ENCODE results near the gene CFD. TPM values are rescaled to one million over a fixed set of nuclear protein-coding genes. Genes with fewer than 3 reads are reported as not detected.

CFD gene
- total RNA-seq, 1 experiment from 2014 or later, result 1.7 TPM

DNA sequence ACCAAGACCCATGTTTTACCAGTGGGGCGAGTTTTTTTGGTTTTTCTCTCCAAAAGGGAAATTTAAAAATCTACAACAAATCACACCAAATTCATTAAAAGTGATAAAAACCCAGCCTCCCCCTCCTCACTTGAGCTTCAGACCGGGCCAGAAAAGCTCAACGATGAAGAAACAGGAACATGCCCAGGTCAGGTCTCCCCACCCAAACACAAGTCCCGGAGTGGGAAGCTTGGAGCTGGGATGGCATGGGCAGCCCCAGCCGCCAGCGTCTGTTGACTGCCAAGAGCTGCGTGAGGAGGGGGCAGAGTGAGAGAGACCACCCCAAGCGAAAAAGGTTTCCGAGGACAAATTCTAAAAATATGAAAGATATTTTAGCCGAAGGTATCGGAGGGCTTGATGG is 37.5 kb downstream of the CFD start (continued):
- TF ChIP-seq FOXP1 (CRISPR knock-in tag; IDR thresholded peaks at IDR 0.05; ENCODE audit: borderline replicate concordance) (no peak), SOX15 (CRISPR knock-in tag; IDR thresholded peaks at IDR 0.05) (no peak), FOXJ3 (CRISPR knock-in tag; IDR thresholded peaks at IDR 0.05; ENCODE audit: borderline replicate concordance) (no peak), OVOL2 (CRISPR knock-in tag; IDR thresholded peaks at IDR 0.05; ENCODE audit: borderline replicate concordance) (no peak), GABPB1 (CRISPR knock-in tag; IDR thresholded peaks at IDR 0.05) (no peak)
- TF ChIP-seq, protein P1, sequence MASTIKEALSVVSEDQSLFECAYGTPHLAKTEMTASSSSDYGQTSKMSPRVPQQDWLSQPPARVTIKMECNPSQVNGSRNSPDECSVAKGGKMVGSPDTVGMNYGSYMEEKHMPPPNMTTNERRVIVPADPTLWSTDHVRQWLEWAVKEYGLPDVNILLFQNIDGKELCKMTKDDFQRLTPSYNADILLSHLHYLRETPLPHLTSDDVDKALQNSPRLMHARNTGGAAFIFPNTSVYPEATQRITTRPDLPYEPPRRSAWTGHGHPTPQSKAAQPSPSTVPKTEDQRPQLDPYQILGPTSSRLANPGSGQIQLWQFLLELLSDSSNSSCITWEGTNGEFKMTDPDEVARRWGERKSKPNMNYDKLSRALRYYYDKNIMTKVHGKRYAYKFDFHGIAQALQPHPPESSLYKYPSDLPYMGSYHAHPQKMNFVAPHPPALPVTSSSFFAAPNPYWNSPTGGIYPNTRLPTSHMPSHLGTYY (CRISPR knock-in tag; IDR thresholded peaks at IDR 0.05), result no peak
- TF ChIP-seq, protein P2, sequence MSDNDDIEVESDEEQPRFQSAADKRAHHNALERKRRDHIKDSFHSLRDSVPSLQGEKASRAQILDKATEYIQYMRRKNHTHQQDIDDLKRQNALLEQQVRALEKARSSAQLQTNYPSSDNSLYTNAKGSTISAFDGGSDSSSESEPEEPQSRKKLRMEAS (CRISPR knock-in tag; IDR thresholded peaks at IDR 0.05), result no peak
- TF ChIP-seq, protein P3, sequence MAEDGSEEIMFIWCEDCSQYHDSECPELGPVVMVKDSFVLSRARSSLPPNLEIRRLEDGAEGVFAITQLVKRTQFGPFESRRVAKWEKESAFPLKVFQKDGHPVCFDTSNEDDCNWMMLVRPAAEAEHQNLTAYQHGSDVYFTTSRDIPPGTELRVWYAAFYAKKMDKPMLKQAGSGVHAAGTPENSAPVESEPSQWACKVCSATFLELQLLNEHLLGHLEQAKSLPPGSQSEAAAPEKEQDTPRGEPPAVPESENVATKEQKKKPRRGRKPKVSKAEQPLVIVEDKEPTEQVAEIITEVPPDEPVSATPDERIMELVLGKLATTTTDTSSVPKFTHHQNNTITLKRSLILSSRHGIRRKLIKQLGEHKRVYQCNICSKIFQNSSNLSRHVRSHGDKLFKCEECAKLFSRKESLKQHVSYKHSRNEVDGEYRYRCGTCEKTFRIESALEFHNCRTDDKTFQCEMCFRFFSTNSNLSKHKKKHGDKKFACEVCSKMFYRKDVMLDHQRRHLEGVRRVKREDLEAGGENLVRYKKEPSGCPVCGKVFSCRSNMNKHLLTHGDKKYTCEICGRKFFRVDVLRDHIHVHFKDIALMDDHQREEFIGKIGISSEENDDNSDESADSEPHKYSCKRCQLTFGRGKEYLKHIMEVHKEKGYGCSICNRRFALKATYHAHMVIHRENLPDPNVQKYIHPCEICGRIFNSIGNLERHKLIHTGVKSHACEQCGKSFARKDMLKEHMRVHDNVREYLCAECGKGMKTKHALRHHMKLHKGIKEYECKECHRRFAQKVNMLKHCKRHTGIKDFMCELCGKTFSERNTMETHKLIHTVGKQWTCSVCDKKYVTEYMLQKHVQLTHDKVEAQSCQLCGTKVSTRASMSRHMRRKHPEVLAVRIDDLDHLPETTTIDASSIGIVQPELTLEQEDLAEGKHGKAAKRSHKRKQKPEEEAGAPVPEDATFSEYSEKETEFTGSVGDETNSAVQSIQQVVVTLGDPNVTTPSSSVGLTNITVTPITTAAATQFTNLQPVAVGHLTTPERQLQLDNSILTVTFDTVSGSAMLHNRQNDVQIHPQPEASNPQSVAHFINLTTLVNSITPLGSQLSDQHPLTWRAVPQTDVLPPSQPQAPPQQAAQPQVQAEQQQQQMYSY (CRISPR knock-in tag; IDR thresholded peaks at IDR 0.05), result no peak
- TF ChIP-seq, protein P4, sequence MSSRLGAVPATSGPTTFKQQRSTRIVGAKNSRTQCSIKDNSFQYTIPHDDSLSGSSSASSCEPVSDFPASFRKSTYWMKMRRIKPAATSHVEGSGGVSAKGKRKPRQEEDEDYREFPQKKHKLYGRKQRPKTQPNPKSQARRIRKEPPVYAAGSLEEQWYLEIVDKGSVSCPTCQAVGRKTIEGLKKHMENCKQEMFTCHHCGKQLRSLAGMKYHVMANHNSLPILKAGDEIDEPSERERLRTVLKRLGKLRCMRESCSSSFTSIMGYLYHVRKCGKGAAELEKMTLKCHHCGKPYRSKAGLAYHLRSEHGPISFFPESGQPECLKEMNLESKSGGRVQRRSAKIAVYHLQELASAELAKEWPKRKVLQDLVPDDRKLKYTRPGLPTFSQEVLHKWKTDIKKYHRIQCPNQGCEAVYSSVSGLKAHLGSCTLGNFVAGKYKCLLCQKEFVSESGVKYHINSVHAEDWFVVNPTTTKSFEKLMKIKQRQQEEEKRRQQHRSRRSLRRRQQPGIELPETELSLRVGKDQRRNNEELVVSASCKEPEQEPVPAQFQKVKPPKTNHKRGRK (CRISPR knock-in tag; IDR thresholded peaks at IDR 0.05; ENCODE audit: borderline replicate concordance), result no peak
- TF ChIP-seq, protein P5, sequence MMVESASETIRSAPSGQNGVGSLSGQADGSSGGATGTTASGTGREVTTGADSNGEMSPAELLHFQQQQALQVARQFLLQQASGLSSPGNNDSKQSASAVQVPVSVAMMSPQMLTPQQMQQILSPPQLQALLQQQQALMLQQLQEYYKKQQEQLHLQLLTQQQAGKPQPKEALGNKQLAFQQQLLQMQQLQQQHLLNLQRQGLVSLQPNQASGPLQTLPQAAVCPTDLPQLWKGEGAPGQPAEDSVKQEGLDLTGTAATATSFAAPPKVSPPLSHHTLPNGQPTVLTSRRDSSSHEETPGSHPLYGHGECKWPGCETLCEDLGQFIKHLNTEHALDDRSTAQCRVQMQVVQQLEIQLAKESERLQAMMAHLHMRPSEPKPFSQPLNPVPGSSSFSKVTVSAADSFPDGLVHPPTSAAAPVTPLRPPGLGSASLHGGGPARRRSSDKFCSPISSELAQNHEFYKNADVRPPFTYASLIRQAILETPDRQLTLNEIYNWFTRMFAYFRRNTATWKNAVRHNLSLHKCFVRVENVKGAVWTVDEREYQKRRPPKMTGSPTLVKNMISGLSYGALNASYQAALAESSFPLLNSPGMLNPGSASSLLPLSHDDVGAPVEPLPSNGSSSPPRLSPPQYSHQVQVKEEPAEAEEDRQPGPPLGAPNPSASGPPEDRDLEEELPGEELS (CRISPR knock-in tag; IDR thresholded peaks at IDR 0.05), result no peak

DNA sequence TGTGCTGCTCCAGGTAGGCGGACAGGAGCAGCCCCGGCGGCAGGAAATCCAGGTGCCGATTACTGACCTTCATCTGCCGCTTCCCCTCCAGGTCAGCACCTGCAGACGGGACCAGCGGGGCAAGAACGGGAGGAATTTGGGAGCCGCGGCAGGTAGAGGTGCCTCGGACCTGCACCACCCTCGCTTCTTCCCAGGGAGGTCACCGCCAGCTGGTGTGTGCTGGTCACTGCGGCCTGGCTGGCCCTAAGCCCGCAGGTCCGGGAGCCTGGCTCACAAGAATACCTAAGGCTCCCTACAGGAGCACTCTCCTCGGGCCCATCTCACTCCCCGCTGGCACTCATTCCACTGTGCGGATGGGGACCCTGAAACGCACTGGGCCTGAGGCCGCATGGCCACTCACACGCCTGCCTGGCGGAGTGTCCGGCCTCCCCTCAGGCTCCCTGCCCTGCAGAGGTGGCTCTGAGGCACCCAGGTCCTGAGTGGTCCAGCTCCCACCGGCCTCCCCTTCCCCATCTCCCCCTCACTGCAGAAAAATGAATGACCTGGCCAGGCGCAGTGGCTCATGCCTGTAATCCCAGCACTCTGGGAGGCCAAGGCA is 38.1 kb downstream of the CFD start:
- POLR2A ChIA-PET, result no interaction called here
- DNase-seq (ENCODE audit: low spot score) (peak; percentile 66), ATAC-seq (peak; percentile 20)
- H3K27me3 Mint-ChIP-seq (ENCODE audit: low read depth), result peaks cover 3% of the 10 kb centered on the region; the same call in 1 of the 2 replicates
- H3K4me3 Mint-ChIP-seq, result no peak overlapping the region
- CTCF ChIA-PET, result interaction anchor here (1.2 to 1.4 kb wide), 2 partner anchors 20 to 25 kb away, joined by 3 to 7 read pairs; no protein-coding TSS in a partner anchor
- H3K36me3 Mint-ChIP-seq, result 0 out of 2 replicates have a peak, but pooled peaks cover 3% of the 10 kb centered on the region
- TF ChIP-seq, protein P6, sequence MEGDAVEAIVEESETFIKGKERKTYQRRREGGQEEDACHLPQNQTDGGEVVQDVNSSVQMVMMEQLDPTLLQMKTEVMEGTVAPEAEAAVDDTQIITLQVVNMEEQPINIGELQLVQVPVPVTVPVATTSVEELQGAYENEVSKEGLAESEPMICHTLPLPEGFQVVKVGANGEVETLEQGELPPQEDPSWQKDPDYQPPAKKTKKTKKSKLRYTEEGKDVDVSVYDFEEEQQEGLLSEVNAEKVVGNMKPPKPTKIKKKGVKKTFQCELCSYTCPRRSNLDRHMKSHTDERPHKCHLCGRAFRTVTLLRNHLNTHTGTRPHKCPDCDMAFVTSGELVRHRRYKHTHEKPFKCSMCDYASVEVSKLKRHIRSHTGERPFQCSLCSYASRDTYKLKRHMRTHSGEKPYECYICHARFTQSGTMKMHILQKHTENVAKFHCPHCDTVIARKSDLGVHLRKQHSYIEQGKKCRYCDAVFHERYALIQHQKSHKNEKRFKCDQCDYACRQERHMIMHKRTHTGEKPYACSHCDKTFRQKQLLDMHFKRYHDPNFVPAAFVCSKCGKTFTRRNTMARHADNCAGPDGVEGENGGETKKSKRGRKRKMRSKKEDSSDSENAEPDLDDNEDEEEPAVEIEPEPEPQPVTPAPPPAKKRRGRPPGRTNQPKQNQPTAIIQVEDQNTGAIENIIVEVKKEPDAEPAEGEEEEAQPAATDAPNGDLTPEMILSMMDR (IDR thresholded peaks at IDR 0.05), result peak; percentile 23; the same call in 1 of the 2 replicates
- TF ChIP-seq ZNF121 (CRISPR knock-in tag; IDR thresholded peaks at IDR 0.05) (no peak), TEAD4 (CRISPR knock-in tag; IDR thresholded peaks at IDR 0.05) (no peak), FOXK1 (CRISPR knock-in tag; IDR thresholded peaks at IDR 0.05) (no peak), RORB (CRISPR knock-in tag; IDR thresholded peaks at IDR 0.05) (no peak), MYBL2 (CRISPR knock-in tag; IDR thresholded peaks at IDR 0.05) (no peak), SMAD3 (CRISPR knock-in tag; IDR thresholded peaks at IDR 0.05; ENCODE audit: borderline replicate concordance) (no peak), ESRRA (CRISPR knock-in tag; IDR thresholded peaks at IDR 0.05; ENCODE audit: borderline replicate concordance) (no peak)
- TF ChIP-seq, protein P7, sequence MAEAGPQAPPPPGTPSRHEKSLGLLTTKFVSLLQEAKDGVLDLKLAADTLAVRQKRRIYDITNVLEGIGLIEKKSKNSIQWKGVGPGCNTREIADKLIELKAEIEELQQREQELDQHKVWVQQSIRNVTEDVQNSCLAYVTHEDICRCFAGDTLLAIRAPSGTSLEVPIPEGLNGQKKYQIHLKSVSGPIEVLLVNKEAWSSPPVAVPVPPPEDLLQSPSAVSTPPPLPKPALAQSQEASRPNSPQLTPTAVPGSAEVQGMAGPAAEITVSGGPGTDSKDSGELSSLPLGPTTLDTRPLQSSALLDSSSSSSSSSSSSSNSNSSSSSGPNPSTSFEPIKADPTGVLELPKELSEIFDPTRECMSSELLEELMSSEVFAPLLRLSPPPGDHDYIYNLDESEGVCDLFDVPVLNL (CRISPR knock-in tag; IDR thresholded peaks at IDR 0.05; ENCODE audit: borderline replicate concordance, low read depth), result no peak
- H3K9me3 Mint-ChIP-seq, result no peaks in the 10 kb centered on the region
- no peak overlapping the region for H3K27ac Mint-ChIP-seq
- no peaks in the 10 kb centered on the region; the same call in 1 of the 2 replicates for H3K4me1 Mint-ChIP-seq

Measured in WTC11 (cell line).